ENCODE measurements around the gene SLC10A1.

SLC10A1 gene

DNA sequence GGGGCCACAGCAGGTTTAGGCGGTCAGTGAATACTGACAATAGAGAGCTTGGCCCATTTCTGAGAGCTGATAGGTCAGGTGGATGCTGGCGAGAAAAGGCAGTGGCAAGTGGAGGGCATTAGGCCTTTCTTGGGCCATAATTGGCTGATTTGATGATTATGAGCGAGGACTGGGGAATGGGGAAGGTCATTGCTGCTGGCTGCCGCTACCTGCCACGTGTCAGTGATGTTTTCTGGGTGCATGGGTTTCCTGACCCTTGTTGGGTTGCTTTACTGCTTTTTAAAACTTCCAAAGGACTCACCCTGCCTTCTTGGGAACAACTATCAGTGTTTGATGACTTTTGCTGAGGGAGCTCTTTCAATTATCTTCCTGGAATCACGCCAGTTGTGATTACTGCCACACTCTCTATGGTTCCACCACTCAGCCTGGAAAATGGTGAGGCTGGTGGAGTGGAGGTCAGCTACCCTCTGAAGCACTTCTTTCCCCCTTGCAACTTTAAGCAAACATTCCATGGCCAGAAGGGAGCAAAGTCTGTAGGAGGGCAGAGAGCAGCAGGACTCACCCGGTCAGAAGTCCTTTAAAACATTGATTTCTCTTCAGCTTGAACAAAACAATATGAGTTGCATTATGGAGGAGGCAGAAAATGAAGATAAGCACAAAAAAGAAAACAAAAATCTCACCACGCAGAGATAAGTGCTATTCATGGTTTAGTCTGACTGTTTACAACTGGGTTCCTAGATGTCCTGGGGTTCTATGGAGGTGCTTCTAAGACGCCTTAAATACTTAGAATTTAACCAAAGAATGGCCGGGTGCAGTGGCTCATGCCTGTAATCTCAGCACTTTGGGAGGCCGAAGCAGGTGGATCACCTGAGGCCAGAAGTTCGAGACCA is 12.1 kb upstream of the SLC10A1 start:
- no peak for DNase-seq

- no peak for DNase-seq
Observed at GRCh38 chr14:69807192-69807591, 10.2 kb upstream of the SLC10A1 start.

DNA sequence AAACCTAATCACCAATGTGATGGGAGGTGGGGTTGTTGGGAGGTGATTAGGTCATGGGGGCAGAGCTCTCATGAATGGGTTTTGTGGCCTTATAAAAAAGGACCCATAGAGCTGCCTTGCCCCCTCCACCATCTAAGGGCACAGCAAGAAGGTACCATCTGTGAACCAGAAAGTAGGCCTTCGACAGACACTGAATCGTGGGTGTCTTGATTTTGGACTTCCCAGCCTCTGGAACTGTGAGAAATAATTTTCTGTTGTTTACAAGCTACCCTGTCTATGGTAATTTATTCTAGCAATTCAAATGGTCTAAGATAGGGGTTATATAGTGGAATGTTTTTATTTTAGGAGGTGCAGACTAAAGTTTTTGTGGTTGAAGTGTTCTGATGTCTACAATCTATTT is 7.9 kb upstream of the SLC10A1 start:
- no peak for DNase-seq

DNA sequence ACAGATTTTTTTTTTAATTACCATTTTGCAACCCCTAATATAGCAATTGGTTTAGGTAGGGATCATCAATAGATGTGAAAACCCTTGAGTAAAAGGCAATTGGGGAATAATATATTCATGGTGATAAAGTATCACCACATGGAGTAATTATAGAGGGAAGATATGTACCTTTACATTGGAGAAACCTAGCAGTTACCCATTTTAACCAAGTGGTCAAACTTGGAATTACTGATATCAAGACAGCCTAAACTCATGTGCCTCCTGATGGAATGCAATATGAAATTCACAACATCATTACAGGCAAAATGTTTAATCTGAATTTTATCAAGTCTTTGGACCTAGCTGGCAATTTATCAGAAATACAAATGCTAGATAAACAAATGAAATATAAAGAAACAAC is 6.7 kb upstream of the SLC10A1 start:
- no peak for DNase-seq

GRCh38 chr14:69798339-69798735 is 1.3 kb upstream of the SLC10A1 start:
- DNase-seq, result no peak

DNA sequence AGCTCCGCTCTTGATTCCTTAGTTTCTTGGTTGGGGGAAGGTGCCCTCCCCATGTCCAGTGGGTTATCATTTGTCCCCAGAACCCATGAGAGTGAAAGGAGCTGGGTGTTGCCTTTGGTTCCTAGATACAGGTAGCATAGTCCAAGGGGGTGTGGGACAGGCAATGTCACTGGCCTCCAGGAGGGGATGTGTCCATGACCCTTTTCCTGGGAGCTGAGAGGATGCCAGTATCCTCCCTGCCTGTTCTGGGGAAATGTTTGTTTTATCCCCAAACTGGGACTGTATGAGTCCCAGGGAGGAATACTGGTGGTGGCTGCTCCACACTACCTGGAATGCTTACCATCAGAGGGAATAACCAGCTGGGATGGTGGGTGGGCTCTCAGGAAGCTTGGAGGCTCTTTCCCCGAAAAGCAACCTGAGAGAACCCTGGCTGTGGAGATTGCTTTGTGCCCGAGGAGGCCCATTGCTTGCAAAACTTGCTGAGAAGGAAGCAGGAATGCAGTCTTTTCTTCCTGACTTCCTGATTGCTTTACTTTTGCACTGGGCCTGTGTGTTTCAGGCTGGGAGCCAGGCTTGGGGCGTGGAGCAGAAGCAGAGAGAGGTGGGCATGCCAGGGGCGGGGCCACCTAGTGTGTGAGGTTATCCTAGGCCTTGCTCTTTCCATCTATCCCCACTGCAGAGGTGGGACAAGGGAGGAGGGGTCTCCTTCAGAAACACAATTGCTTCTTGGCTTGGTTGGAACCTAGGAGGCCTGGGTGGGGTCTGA is 715 bp upstream of the SLC10A1 start:
- DNase-seq, result no peak

DNA sequence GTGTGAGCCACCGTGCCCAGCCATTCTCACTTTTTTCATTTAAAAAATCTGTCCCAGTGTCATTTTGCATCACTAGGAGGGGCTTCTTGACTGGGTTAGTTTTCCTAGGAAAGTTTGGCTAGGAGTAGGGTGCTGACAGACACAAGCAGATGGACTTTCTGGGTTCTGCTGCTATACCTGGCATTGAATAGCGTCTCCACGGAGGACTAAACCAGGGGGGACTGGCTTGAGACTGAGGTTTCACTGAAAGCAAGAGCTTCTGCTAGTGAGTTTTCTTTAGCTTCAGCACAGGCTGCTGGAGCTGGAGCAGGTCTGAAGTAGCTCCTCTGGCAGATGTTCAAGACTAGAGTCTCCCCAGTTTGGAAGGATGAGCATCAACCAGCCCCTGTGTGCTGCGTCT is 1.4 kb downstream of the SLC10A1 start:
- no peak for DNase-seq

GRCh38 chr14:69794791-69795190 is 2.2 kb downstream of the SLC10A1 start:
- DNase-seq, result no peak

DNA sequence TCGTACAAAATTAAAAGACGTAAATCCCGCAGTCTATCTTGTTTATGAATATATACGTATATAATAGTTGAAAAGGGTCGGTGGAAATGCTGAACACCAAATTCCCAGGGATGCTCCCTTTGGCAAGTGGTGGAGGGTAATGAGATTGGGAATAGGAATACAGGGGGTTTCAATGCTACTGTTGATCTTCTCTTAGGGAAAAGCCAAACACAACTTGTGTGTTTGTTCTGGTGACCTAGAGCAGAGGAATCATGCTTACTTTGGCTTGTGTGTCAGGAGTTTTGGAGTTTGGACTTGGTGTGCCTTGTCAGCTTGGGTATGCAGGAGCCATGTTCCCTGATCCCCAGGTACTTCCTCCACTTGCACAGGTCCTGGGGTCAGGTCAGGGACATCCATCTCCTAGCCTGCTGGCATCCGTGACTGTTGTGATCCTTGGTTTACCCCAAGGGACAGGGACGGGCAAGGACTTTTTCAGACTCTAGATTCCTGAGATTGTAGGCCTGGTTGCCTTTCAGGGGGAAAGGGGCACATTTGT is 4.1 kb downstream of the SLC10A1 start:
- no peak for DNase-seq

- no peak for DNase-seq
Observed at GRCh38 chr14:69789118-69789640, 7.9 kb downstream of the SLC10A1 start.

GRCh38 chr14:69786603-69787002 is 10.4 kb downstream of the SLC10A1 start:
- no peak for DNase-seq

- no peak for DNase-seq
Observed at GRCh38 chr14:69784942-69785341, 12.1 kb downstream of the SLC10A1 start.

- DNase-seq, result no peak
Observed at GRCh38 chr14:69780952-69781351, 16.1 kb downstream of the SLC10A1 start.

GRCh38 chr14:69780092-69780491 is 16.9 kb downstream of the SLC10A1 start:
- no peak for DNase-seq

DNA sequence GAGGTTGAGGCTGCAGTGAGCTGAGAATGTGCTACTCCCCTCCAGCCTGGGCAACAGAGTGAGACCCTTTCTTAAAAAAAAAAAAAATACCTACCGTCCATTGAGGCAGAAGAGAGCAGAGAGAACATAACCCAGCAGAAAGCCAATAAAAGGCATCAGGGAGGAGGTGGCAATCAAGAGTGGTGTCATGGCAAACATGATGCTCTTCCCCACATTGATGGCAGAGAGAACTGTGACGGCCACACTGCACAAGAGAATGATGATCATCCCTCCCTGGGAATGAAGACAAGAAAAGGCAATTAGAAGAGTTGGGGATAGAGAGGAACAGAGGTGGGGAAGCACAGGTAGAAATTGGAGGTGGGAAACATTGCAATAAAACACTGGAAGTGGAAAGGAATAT is 18.0 kb downstream of the SLC10A1 start:
- DNase-seq, result no peak

DNA sequence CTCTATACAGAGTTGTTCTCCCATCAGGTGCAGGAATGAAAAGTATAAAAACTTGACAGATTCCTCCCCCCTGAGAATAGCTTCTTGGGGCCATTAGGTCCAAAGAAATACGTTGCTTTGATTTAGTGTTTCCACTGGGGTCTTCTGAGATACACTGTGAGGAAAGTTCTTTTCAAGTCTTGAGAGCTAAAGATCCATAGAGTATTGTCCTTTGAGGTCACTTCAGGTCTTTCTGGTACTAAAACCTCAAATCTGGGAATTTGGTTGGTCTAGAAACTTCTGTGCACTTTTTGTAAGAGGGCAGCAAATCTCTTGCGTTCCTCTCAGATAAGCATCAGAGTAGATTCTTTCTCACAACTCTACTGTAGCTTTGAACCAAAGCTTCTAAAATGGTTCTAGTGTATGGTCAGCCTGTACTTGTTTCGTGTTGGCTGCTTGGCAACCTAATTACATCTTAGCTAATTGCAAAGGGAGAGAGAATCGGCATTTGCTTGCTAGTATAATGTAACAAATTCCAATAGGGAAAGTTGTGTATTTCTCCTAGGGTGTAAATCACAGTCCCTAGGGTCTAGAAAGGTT is 20.1 kb downstream of the SLC10A1 start:
- no peak for DNase-seq

- no peak for DNase-seq
Observed at GRCh38 chr14:69775012-69775411, 22.0 kb downstream of the SLC10A1 start.

DNA sequence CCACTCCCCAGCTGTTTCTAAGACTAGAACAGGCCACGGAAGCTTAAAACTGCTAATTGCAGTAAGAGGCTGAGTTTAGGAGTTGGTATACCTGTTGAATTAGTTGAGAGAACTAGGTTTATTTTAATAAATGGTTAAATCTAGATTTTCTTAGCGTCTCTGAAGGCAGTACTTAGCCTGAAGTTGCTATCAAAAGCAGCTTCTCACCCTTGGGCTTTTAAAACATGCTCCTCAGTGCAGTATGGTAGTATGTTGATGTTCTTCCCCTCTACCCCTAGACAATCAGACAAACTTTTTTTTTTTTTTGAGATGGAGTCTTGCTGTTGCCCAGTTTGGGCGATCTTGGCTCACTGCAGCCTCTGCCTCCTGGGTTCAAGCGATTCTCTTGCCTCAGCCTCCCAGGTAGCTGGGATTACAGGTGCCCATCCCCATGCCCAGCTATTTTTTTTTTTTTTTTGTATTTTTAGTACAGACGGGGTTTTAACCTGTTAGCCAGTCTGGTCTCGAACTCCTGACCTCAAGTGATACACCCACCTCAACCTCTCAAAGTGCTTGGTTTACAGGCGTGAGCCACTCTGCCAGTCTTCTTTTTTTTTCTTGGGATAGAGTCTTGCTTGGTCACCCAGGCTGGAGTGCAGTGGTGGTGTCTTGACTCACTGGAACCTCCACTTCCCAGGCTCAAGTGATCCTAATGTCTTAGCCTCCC is 23.3 kb downstream of the SLC10A1 start:
- DNase-seq, result no peak

DNA sequence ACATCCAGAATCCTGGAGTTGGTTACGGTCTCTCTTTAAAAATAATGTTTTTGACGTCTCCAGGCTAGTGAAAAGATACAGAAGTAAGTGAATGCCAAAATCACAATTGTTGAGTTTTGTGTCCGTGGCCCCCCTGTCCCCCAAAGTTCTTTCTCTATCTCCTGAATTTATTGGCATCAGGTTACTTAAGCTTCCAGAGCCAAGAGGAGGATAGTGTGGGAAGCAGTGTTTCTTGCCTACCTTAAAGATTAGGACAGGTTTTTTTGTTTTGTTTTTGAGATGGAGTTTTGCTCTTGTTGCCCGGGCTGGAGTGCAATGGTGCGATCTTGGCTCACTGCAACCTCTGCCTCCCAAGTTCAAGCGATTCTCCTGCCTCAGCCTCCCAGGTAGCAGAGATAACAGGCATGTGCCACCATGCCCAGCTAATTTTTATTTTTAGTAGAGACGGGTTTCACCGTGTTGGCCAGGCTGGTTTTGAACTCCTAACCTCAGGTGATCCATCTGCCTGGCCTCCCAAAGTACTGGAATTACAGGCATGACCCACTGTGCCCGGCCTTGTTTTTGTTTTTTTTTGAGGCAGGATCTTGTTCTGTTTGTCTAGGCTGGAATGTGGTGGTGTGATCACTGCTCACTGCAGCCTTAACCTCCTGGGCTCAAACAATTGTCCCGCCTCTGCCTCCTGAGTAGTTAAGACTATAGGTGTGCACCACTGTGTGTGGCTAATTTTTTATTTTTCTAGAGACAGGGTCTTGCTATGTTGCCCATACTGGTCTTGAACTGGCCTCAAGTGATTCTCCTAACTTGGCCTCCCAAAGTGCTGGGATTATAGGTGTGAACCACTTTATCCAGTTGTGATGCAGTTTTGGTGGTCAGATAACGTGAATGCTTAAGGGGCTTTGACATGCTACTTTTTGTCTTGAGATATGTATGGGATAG is 24.7 kb downstream of the SLC10A1 start:
- no peak for DNase-seq

- DNase-seq, result no peak
Observed at GRCh38 chr14:69771136-69771535, 25.9 kb downstream of the SLC10A1 start.

DNA sequence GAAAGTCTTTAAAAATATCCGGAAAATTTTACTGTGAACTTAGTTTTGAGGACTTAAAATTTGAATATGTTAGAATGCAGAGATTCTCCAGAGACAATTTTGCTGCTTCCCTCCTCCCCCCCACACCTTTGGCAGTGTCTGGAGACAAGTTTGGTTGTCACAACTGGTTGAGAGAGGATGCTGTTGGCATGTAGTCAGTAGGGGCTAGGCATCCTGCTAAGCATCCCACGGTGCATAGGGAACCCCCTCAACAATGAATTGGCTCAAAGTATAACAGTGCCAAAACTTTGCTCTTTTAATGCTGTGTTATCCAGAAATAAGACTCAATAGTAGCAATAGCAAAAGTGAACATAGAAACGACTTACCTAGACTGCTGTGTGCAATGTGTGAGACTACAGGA is 26.5 kb downstream of the SLC10A1 start:
- DNase-seq, result no peak

DNA sequence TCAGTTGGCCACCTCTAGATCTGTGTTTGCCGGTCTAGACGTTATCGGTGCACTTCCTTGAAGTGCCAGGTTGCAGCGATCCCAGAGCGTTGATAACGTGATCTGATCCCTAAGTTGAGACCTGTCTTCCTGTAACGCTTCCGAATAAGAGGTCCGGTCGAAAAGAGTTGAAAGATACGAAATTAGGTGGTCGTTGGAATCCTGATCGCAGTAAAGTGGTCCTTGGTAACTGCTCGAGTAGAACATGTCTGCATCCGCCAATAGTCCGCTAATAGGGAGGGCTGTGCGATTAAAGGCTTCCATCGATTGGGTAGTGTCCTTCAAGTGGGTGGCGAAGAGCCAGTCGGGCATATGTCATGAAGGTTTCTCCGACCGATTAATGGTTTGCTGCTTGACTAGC is 27.4 kb downstream of the SLC10A1 start:
- no peak for DNase-seq

All from activated CD4-positive, alpha-beta T cell treated with anti-CD3 and anti-CD28 coated beads, Interleukin-2, amount 50 U/mL, for 16 hours (primary cell).